GM19397 (cell line): ENCODE measurements around the gene EYS.
"Not testable (repeated sequence)": the region's sequence is repeated elsewhere in the genome, so short reads cannot be mapped to it uniquely, and the experiment has no call there.

Source experiments
- ATAC-seq: cut with Tn5 transposase; IDR thresholded peaks from one replicate; pipeline ENCODE4 v1.9.1; 2021; ENCODE audit warnings: mild to moderate bottlenecking, moderate library complexity; ENCODE audit not compliant: unreplicated experiment

The EYS gene

GRCh38 chr6:63789699-63790098 is 1917.3 kb downstream of the EYS start:
- ATAC-seq = no peak

GRCh38 chr6:63788569-63788968 is 1918.5 kb downstream of the EYS start:
- ATAC-seq = no peak

GRCh38 chr6:63787021-63787420 is 1920.0 kb downstream of the EYS start:
- ATAC-seq = no peak

- no peak for ATAC-seq
Observed at GRCh38 chr6:63785006-63785405, 1922.0 kb downstream of the EYS start.

GRCh38 chr6:63783096-63783495 is 1923.9 kb downstream of the EYS start:
- no peak for ATAC-seq

- no peak for ATAC-seq
Observed at GRCh38 chr6:63774961-63775360, 1932.1 kb downstream of the EYS start.

GRCh38 chr6:63773200-63773599 is 1933.8 kb downstream of the EYS start:
- no peak for ATAC-seq

- no peak for ATAC-seq
Observed at GRCh38 chr6:63765828-63766227, 1941.2 kb downstream of the EYS start.

- no peak for ATAC-seq
Observed at GRCh38 chr6:63764318-63764916, 1942.6 kb downstream of the EYS start.

GRCh38 chr6:63760199-63760598 is 1946.8 kb downstream of the EYS start:
- ATAC-seq = no peak

GRCh38 chr6:63759605-63760105 is 1947.4 kb downstream of the EYS start:
- no peak for ATAC-seq

GRCh38 chr6:63757826-63758225 is 1949.2 kb downstream of the EYS start:
- no peak for ATAC-seq

- not testable (repeated sequence) for ATAC-seq
Observed at GRCh38 chr6:63757275-63757674, 1949.8 kb downstream of the EYS start.

GRCh38 chr6:63750400-63750799 is 1956.6 kb downstream of the EYS start:
- no peak for ATAC-seq

GRCh38 chr6:63745784-63746183 is 1961.2 kb downstream of the EYS start:
- ATAC-seq = no peak

GRCh38 chr6:63744810-63745209 is 1962.2 kb downstream of the EYS start:
- ATAC-seq = no peak

GRCh38 chr6:63743691-63744090 is 1963.3 kb downstream of the EYS start:
- no peak for ATAC-seq

- no peak for ATAC-seq
Observed at GRCh38 chr6:63742060-63742459, 1965.0 kb downstream of the EYS start.

- ATAC-seq = no peak
Observed at GRCh38 chr6:63740709-63741108, 1966.3 kb downstream of the EYS start.

GRCh38 chr6:63739094-63739687 is 1967.8 kb downstream of the EYS start:
- no peak for ATAC-seq

GRCh38 chr6:63738190-63738589 is 1968.8 kb downstream of the EYS start:
- not testable (repeated sequence) for ATAC-seq

- no peak for ATAC-seq
Observed at GRCh38 chr6:63734923-63735322, 1972.1 kb downstream of the EYS start.

- ATAC-seq = no peak
Observed at GRCh38 chr6:63732336-63732735, 1974.7 kb downstream of the EYS start.
